Kidney epithelial cell (primary cell): ENCODE results near the gene POLR2M. TPM values are rescaled to one million over a fixed set of nuclear protein-coding genes. Genes with fewer than 3 reads are reported as not detected.

Experiments used
- DNase-seq: peaks from one replicate; pipeline ENCODE4 v3.0.0-alpha.2; 2010; ENCODE audit warnings: low read depth
- H3K27me3 ChIP-seq: 2 replicates; pipeline ENCODE4 v1.6.0; 2011; ENCODE audit warnings: low read length; ENCODE audit not compliant: control insufficient read depth, insufficient read depth
- H3K36me3 ChIP-seq: 2 replicates; pipeline ENCODE4 v1.5.1; 2011; ENCODE audit warnings: low read length; ENCODE audit not compliant: control insufficient read depth, insufficient read depth
- H3K4me3 ChIP-seq: 2 replicates; pipeline ENCODE4 v1.5.1; 2011; ENCODE audit warnings: low read depth, mild to moderate bottlenecking, control low read depth, low read length
- total RNA-seq: library from RNA; depleted of rRNA; stranded (reverse); fragments of >200 nt; gene quantifications from 2 replicates; pipeline ENCODE4 v1.2.3, GENCODE V29; 2015
- TF ChIP-seq, protein P1 (sequence below): IDR thresholded peaks from 2 replicates; pipeline ENCODE4 v1.5.1; 2011; ENCODE audit warnings: mild to moderate bottlenecking, moderate library complexity, low read length, control low read depth, inconsistent platforms; ENCODE audit not compliant: insufficient read depth, poor library complexity, severe bottlenecking

The POLR2M gene
- 40.1 and 49.1 TPM in 2 replicates for total RNA-seq

- H3K4me3 ChIP-seq: peak within 1 kb of the TSS; percentile 66
- no peaks in the 10 kb centered on the region for H3K27me3 ChIP-seq
These were observed at the start of gene POLR2M for GRCh38 chr15:57706405-57707209. TSS of gene POLR2M (plus strand) at chr15:57706714. CDS start at chr15:57706843, 129 bp downstream.

DNA sequence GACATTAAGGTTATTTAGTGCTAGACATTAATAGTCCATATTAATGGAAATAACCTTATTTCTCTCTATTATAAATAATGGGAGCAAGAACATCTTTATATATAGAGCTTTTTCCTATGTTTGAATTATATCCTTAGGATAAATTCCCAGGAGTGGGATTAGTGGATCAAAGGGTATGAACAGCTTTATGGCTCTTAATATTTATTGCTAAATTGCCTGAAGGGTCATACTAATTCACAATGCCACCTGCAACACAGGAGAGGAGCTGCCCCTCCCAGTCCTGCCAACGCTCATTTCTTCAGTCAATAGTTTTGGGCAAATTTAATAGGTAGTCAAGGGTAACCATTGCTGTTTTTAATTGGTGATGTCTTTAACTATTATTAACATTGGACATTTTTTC, 48.9 kb upstream of the POLR2M start:
- TF ChIP-seq, protein P1, sequence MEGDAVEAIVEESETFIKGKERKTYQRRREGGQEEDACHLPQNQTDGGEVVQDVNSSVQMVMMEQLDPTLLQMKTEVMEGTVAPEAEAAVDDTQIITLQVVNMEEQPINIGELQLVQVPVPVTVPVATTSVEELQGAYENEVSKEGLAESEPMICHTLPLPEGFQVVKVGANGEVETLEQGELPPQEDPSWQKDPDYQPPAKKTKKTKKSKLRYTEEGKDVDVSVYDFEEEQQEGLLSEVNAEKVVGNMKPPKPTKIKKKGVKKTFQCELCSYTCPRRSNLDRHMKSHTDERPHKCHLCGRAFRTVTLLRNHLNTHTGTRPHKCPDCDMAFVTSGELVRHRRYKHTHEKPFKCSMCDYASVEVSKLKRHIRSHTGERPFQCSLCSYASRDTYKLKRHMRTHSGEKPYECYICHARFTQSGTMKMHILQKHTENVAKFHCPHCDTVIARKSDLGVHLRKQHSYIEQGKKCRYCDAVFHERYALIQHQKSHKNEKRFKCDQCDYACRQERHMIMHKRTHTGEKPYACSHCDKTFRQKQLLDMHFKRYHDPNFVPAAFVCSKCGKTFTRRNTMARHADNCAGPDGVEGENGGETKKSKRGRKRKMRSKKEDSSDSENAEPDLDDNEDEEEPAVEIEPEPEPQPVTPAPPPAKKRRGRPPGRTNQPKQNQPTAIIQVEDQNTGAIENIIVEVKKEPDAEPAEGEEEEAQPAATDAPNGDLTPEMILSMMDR: no peak
- H3K27me3 ChIP-seq: no peaks in the 10 kb centered on the region
- DNase-seq: no peak
- H3K4me3 ChIP-seq: no peak overlapping the region
- no peaks in the 10 kb centered on the region for H3K36me3 ChIP-seq

More at GRCh38 chr15:57706405-57707209, at the start of gene POLR2M:
- TF ChIP-seq, protein P1: no peak
- peak; percentile 91 for DNase-seq
- no peaks in the 10 kb centered on the region for H3K36me3 ChIP-seq

GRCh38 chr15:57662091-57662744, 44.3 kb upstream of the POLR2M start:
- no peak for DNase-seq
- no peaks in the 10 kb centered on the region for H3K36me3 ChIP-seq
- H3K4me3 ChIP-seq: no peak overlapping the region
- TF ChIP-seq, protein P1: no peak
- H3K27me3 ChIP-seq: no peaks in the 10 kb centered on the region

GRCh38 chr15:57662802-57663201, 43.7 kb upstream of the POLR2M start:
- DNase-seq: no peak
- Histone ChIP-seq H3K36me3 (no peaks in the 10 kb centered on the region), H3K4me3 (no peak overlapping the region), H3K27me3 (no peaks in the 10 kb centered on the region)
- TF ChIP-seq, protein P1: no peak

- no peaks in the 10 kb centered on the region for H3K27me3 ChIP-seq
- TF ChIP-seq, protein P1: no peak
- no peak for DNase-seq
- H3K36me3 ChIP-seq: no peaks in the 10 kb centered on the region
- no peak overlapping the region for H3K4me3 ChIP-seq
These were observed 43.3 kb upstream of the POLR2M start for GRCh38 chr15:57663262-57663661.

- no peaks in the 10 kb centered on the region for H3K36me3 ChIP-seq
- no peaks in the 10 kb centered on the region for H3K27me3 ChIP-seq
- DNase-seq: no peak
- H3K4me3 ChIP-seq: no peak overlapping the region
- TF ChIP-seq, protein P1: no peak
These were observed 41.3 kb upstream of the POLR2M start for GRCh38 chr15:57665194-57665593.
